ENCODE results near the gene PCMT1.
A peak's percentile ranks its signal among the peaks of the same experiment; 100 is the strongest.

Gene PCMT1

DNA sequence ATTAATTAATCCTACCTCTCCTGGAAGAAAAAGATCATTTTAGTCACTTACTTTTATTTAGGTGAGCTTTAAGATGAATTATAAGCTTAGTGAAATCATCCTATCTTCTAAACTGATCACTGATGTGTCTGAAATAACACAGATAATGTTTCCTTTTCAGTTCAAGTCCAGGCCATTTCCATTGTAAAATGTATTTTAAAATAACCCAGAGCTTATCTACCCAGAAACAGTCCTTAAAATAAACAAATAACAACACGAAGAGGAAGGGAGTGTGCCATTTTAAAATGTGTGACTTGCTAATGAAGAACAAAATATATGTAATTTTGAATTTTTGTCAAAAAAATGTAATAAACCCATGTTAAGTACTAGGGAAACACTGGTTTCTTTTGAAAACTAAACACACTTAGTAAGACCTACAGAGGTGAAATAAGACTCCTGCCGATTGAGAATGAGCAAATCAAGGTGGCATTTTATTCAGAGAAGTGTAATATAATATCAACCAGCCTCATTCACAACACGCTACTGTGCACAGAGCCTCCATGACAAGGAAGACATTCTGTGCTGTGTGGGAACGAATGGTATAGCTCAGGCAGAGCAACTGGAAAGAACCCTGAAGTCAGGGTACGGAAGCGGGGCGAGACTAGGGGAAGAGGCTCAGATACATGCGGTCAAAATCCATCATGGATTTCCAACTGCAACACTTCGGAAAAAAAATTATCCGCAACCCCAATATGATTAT lies 106.9 kb downstream of the PCMT1 start:
- FAIRE-seq: no peak

- FAIRE-seq: no peak
These were observed 108.0 kb downstream of the PCMT1 start for GRCh38 chr6:149857541-149857940.

DNA sequence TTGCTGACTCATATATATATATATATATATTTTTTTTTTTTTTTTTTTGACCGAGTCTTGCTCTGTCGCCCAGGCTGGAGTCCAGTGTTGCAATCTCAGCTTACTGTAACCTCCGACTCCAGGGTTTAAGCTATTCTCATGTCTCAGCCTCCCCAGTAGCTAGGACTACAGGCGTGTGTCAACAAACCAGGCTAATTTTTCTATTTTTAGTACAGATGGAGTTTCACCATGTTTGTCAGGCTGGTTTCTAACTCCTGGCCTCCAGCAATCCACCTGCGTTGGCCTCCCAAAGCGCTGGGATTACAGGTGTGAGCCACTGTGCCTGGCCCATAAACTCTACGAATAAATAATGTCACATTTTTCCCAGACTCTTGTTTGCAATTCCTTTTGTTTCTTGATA lies 109.8 kb downstream of the PCMT1 start:
- FAIRE-seq: peak; percentile 45

GRCh38 chr6:149859938-149860337 lies 110.4 kb downstream of the PCMT1 start:
- no peak for FAIRE-seq

- FAIRE-seq: no peak
These were observed 110.9 kb downstream of the PCMT1 start for GRCh38 chr6:149860513-149860833.
